Activated T-cell treated with anti-CD3 and anti-CD28 coated beads for 4 hours (primary cell): ENCODE results near the gene RCOR1.
"Not testable (repeated sequence)": the region's sequence is repeated elsewhere in the genome, so short reads cannot be mapped to it uniquely, and the experiment has no call there.

Source experiments
- DNase-seq: peaks from one replicate; pipeline ENCODE4 v3.0.0-alpha.2; 2020

The RCOR1 gene

DNA sequence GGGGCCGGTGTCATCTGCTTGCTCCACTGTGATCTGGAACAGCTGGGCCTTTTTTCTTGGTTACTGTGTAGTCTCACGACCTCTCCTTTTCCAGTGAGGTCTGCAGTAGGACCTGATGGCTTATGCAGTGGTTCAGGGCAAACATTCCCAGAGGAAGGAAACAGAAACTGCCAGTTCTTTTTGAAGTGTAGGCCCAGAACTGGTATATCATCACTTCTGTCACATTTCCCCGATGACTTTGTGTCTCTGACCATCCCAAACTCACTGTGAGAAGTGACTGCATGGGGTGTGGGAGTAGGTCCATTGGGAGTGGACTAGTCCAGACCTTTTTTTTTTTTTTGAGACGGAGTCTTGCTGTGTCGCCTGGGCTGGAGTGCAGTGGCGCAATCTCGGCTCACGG, 38.4 kb downstream of the RCOR1 start:
- DNase-seq, result no peak

DNA sequence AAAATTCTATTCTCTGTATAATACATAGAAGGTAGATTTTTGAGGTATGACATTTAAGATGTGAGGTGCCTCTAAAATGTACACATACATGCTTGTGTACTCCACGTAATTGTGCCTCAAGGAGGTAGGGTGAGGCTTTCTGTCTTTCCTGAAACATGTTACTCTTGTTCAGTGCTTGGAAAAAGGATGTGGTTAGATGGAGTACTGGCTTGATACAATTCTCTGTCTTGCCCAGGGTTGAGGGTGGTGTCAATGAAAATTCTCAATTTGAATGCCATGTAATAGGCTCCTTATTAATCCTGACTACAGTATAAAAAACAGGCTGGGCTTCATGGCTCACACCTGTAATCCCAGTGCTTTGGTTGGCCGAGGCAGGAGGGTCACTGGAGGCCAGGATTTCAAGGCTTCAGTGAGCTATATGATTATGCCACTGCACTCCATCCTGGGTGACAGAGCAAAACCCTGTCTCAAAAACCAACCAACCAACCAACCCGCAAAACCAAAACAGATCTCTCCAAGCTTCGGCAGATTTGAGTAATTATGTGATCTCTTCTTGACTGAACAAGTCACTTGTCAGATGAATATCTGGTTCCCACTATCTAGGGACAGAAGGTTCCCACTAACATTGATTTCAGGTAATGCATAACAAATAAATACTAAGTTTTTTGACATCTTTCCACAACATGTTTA, 41.6 kb downstream of the RCOR1 start:
- no peak for DNase-seq

DNA sequence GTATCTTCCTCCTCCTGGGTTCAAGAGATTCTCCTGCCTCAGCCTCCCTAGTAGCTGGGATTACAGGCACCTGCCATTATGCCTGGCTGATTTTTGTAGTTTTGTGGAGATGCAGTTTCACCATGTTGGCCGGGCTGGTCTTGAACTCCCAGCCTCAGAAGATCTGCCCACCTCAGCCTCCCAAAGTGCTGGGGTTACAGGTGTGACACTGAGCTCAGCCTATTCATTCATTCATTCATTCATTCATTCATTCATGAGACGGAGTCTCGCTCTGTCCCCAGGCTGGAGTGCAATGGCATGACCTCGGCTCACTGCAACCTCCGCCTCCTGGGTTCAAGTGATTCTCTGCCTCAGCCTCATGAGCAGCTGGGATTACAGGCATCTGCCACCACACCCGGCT, 47.2 kb downstream of the RCOR1 start:
- DNase-seq, result not testable (repeated sequence)

DNA sequence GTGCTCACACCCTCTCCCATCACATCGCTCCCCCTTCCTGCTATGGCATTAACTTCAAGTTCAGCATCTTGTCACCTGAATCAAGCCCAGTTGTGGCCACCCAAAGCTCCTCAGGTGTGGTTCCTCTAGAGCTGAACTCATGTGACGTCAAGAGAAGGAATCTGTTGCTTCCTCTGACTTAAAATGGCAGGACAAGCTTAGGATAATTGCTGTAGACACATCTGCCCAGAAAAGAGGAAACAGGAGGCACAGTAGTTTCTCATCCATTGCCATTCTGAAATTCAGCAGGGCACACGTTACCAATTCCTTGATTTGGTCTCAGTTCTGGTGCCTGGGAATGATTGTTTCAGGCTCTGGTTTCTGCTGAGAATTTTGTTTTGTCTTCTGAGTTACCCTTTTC, 52.1 kb downstream of the RCOR1 start:
- no peak for DNase-seq

DNA sequence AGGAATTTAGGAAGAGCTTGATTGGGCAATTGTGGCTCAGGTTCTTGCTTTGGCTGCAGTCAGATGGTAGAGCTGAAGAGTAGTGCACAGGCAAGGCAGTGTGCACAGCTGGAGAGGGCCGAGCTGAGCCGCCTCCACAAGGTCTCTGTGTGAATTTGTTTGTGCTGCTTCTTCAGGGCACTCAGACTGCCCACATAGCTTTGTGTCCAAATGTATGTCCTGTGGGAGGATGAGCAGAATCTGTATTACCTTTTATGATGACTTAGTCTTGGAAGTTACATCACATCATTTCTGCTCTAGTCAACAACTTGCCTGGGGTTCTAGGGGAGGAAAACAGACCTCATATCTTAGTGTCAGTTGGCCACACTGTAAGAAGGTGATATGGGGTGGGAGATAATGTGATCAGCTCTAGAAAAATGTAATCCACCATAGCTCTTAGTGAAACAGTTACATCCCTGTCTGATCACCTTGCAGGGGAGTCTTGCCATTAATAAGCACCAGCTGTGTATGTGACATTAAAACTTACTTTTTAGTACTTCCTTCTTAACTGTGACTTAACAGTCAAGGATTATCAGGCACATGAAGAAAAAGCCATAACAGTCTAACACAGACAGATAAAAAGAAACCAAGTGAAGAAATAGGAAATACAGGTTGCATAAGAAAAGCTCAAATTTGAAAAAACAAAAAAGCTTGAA, 53.4 kb downstream of the RCOR1 start:
- DNase-seq, result no peak

DNA sequence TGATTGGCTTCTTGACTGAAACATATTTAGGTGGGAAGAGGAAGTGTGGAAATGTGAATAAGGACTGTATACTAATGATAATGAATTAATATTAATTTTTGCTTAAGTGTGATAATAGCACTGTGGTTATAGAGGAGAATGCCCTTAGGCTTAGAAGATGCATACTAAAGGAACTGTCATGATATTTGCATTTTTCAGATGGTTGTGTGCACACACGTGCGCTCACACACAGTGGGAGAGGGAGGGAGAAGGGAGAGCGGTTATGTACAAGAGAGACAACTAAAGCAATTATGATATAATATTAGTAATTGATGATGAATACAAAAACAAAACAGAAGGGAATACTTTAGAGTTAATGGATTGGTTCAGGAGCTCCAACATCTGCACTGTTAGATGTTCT, 54.2 kb downstream of the RCOR1 start:
- DNase-seq, result no peak

DNA sequence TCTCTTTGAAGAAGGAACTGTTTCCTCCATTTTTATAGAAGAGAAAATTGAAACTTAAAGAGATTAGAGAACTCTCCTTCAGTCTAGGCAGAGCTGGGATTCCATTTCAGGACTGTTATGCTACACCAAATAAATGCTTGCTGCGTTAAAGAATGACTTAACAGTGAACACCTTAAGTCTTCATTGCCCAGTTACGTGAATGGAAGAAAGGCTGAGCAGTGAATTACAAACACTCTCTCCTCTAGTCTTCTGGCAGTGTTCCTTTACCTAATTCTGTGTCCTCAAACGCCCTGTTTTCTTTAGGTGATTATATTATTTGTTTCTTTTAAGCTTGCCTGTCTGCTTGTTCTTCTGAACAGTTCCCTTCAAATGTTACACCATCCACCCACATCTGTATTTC, 59.7 kb downstream of the RCOR1 start:
- DNase-seq, result no peak

DNA sequence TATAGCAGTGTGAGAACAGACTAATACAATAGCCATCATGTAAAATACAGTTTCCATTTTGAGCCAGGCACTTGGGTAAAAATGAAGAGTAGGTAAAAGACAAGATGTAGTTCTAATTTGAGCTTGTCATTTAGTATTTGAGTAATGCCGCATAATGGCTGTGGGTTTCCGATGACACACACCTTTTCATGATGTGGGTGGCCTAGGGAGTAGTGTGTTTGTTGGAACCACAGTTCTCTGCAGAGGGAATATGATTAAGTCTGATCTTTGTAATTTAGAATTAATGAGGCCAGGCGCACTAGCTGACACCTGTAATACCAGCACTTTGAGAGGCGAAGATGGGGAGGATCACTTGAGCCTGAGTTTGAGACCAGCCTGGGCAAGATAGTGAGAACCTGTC, 61.8 kb downstream of the RCOR1 start:
- no peak for DNase-seq

DNA sequence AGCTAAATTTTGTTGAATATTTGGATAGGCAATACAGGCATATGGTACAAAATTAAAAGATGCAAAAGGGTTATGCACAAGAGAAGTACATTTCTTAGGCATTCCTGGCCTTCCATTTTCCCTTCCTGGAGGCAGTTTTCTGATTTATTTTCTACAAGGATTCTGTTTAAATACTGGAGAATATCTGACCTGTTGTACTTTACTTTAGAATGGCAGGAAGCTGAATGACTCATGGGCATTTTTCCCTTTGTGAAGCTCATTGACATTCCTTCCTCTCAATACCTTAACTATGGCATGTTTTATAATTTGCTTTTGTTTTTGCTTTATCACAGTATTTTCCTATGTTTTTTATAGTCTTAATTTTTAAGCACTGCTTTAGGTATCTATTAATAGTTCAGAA, 62.7 kb downstream of the RCOR1 start:
- no peak for DNase-seq

DNA sequence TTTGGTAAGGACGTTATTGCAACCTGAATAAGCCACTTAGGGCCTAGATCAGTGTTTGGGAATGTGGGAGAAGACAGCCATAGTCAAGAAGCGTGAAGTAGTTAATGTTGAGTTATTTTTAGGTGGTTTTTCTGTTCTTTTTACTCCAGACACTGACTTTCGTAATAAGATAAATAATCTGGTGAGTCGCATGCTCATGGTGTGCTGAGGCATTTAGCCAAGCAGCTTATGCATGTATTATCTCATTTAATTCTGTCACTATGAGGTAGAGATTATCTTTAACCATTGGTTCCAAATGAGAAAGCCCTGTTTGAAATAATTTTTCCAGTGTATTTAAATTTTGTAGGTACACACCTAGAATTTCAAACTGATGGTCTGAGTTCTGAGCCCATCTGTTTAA, 67.3 kb downstream of the RCOR1 start:
- DNase-seq, result no peak

DNA sequence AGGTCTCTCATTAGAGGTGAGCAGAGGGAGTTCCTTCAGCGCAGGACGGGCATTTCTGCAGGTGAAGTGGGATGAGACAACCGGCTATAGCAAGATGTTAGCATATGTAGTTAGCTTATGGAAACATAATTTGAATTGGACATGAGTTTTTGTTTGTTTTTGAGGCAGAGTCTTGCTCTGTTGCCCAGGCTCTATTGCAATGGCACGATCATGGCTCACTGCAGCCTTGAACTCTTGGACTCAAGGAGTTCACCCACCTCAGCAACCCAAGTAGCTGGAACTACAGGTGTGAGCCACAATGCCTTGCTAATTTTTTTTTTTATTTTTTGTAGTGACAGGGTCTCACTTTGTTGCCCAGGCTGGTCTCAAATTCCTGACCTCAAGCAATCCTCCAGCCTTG, 69.2 kb downstream of the RCOR1 start:
- no peak for DNase-seq

DNA sequence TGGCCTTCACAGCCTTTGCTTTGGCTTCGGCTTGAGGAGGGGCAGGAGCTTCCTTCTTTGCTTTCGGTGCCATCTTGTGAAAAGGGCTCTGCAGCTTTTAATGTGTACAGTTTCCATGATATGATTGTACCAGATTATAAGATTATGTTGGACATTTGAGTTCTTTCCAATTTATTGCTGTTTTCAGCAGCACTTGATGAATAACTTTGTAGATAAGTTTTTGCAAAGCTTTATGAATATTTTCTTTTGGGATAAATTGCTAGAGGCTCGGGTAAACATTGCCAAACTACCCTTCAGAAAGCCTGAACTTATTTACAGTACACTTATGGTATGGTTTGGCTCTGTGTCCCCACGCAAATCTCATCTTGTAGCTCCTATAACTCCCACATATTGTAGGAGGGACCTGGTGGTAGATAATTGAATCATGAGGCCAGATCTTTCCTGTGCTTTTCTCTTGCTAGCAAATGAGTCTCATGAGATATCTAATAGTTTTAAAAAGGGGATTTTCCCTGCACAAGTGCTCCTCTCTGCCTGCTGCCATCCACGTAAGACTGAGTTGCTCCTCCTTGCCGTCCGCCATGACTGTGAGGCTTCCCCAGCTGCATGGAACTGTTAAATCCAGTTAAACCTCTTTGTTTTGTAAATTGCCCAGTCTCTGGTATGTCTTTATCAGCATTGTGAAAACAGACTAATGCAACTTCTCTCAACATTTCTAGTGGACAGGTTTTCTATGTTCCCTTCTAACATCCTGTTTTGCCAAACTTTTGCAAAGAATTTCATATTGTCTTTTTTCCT, 70.4 kb downstream of the RCOR1 start:
- no peak for DNase-seq

DNA sequence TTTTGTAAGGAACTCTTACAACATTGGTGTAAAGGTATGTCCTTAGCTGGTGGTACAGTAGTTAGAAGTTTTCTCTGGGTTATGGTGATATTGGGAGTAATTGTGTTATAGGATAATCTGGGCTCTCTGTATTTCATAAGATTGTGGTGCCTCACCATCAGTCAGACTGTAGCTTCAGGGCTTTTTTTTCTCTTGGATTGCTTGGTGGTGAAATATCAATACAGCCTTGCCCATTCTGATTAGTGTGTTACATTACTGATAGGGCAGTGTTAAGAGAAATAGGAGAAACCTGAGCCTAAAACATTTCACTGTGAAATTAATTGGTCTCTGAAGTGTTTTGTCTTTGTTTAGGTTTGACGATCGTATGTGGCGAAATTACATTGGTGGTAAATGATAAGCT, 71.0 kb downstream of the RCOR1 start:
- no peak for DNase-seq

DNA sequence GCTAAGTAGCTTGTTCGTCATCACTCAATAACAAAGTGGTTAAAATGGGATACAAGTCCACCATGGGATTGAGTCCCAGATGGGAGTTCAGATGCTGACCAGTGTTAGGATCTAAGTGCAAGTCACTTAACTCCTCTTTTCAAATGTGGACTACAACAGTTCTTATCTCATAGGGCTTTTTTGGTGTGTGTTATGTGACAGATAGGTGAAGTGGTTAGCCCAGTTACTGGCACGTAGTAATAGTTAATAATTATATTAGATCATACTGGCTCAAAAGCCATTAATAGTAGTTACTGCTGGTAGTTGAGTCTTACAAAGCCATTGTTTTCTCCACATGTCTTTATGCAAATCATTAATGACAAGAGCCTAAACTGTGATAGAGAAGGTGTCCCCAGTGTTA, 73.2 kb downstream of the RCOR1 start:
- no peak for DNase-seq

DNA sequence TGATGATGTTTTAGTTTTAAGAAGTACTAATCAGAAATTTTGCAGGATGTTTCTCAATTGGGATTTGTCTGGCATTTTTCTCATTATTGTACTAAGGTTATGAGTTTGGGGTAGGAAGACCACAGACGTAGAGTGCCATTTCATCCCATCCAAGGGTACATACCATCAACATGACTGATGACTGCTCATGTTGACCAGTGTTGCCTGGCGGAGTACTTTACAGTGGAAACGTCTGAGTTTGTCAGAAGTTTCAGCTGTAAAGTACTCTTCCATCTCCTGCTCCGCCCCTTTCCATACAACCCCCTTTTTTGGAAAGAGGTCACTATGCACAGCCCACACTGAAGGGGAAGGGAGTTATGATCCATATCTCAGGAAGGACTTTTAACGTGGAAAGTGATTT, 74.2 kb downstream of the RCOR1 start:
- no peak for DNase-seq

DNA sequence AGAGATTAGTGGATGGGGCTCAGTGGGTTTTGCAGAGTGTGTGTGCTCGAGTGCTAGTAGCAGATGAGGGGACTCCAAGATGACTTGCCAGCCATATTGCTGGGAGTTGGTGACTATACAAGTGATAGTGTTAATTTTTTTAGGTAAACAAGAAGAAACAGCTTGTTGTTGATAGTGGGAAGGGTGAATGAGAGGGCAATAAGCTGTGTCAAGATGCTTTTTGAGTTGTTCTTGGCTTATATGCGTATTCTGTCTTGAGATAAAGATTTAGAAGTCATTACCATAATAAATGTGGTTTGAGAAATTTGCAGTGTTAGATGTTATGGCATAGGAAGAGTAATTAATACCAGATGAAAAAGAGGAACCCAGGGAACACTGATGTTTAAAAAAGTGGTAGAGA, 75.3 kb downstream of the RCOR1 start:
- no peak for DNase-seq

DNA sequence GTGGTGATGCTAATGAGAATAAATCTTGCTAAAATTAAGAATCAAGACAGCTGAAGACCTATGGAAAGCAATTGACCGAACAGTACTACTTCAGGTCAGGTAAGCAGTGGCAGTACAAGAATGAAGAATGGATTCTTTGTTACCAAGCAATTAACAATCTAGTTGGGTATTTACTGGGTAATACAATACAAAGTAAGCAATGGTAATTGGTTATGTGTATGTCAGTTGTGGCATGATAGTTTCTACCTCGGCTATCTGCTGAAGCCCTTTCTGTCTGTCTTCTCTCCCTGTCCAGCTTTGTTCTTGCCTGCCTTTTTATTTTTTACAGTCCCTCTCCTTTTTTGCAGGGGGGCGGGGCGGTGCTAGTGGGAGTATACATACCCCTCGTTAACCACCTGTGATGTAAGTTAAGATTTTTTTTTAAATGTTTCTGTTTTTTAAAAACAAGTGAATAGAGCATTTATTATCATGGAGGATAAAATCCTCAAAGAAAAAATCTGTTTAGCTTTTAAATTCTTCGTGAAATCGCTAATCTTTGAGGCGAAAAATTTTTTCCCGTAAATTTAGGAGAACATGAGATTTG, 75.9 kb downstream of the RCOR1 start:
- DNase-seq, result no peak

DNA sequence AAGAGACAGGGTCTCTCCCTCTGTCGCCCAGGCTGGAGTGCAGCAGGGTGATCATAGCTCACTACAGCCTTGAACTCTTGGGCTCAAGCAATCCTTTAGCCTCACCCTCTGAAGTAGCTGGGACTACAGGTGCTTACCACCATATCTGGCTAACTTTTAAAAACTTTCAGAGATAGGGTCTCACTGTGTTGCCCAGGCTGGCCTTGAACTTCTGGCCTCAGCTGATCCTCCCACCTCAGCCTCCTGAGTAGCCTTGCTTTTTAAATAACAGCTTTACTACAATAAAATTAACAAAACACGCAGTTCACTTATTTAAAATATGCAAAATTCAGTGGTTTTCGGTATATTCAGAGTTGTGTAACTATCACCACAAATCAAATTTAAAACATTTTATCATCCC, 79.0 kb downstream of the RCOR1 start:
- no peak for DNase-seq

DNA sequence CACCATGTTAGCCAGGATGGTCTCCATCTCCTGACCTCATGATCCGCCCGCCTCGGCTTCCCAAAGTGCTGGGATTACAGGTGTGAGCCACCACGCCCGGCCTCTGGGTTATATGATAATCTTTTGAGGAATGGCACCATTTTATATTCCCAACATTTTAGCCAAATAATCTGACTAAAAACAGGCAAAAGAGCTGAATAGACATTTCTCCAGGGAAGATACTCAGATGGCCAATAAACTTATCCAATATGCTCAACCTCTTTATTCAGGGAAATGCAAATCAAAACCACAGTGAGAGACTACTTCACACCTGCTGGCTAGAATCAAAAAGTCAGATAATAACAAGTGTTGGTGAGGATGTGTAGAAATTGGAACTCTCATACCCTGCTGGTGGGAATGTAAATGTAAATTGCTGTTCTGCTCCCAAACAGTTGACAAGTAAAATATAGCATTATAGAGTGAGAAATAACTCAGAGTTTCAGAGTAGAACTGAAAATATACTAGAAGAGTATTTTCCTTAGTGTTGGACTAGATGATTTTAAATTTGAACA, 80.0 kb downstream of the RCOR1 start:
- no peak for DNase-seq

DNA sequence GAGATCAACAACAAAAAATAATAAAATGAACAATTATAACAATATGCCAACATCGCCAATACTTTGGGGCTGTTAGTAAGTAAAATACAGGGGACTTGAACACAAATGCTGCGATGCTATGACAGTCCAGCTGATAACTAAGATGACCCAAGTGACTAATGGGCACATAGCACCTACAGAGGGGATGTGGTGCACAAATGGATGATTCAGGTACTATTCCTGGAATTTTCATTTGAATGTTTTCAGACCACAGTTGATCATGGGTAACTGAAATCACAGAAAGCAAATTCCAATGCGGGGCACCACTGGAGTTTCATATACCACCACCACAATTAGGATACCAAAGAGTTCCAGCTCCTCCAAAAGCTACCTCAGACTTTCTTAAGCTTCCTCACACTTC, 82.9 kb downstream of the RCOR1 start:
- DNase-seq, result no peak

DNA sequence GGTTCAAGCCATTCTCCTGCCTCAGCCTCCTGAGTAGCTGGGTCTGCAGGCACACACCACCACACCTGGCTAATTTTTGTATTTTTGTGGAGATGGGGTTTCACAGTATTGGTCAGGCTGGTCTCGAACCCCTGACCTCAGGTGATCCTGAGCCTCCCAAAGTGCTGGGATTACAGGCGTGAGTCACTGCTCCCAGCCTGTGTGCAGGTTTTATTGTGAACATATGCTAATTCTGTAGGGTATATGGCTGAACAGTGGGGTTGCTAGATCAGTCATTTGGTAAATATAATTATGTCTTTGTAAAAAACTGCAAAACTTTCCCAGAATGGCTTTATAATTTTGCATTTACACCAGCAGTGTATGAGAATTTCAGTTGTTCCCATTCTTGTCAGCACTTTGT, 85.9 kb downstream of the RCOR1 start:
- DNase-seq, result no peak

DNA sequence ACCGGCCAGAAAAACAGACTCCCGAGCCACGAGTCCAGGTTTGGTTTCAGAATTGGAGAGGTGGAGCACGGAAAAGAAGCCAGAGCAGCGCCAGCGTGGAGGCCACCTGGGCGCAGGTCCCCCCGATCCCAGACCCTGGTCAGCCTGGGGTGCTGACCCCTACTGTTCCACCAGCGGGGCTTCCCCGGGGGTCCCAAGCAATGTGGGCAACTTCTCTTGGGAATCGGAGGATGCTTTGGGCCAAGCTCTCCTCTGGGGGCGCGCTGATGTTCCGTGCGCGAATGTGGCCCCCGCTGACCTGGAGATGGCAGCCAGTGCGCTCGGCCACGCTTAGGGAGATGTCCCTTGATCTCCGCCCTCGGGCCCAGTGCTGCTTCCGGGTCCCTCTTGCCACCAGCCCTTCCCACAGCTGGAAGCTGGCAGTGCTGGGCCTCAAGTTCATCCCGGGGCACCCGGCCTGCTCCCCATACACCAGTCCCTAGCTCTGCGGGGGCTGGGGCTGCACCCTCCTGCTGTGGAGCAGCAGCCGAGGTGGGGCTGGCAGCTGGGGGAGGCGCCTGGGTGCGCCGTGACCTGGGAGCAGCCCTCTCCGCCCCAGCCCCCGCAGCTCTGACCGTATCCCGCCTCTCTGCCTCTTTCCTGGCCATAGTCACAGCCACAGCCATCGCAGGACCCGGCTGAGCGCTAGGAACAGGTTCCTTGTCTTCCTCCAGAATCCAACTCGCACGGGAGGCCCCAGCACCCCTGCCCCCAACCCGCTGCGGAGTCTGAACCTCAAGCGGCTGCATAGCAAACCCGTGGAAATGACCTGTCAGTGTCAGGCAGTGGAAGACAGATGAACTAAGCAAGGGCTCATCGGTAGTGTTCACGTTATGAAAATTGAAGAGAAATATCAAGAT, 91.2 kb downstream of the RCOR1 start:
- DNase-seq, result no peak

DNA sequence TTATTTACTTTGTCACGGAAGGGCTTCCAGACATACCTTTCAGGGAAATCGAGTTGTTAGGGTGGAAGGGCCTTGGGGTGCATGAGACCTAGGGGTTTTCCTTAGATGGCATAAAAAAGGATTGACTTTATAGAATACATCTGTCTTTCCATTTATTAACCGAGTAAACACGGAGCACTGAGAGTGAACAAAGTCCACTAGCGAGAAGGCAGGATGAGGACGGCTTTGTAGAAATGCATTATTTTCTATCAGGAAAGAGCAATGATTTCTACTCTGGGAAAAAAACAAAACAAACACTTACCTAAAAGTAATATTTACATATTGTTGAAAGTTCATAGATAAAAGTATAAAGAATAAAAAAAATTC, 91.8 kb downstream of the RCOR1 start:
- DNase-seq, result no peak
